Endothelial cell of umbilical vein (primary cell): ENCODE measurements around the gene CDHR5.

Experiments
- EZH2 ChIP-seq: IDR thresholded peaks from 2 replicates; pipeline ENCODE4 v1.6.1; 2012; ENCODE audit warnings: borderline replicate concordance, low read depth, mild to moderate bottlenecking, moderate library complexity, low read length, inconsistent platforms; ENCODE audit not compliant: severe bottlenecking
- POLR2A ChIP-seq: IDR thresholded peaks from 2 replicates; pipeline ENCODE4 v1.6.1; 2012; ENCODE audit warnings: low read depth, mild to moderate bottlenecking, control low read depth, low read length
- TF ChIP-seq, protein P1 (sequence below), 2 donors: IDR thresholded peaks; 1 replicate in 1 of 2; 2 replicates in 1 of 2; pipeline ENCODE4 v1.5.1; 2011; ENCODE audit warnings: low read length in 2 of 2, mild to moderate bottlenecking in 2 of 2, moderate library complexity in 2 of 2, control low read depth in 1 of 2, inconsistent platforms in 1 of 2, low read depth in 1 of 2; ENCODE audit not compliant: insufficient read depth in 1 of 2; ENCODE audit errors: extremely low read depth in 1 of 2

DNA sequence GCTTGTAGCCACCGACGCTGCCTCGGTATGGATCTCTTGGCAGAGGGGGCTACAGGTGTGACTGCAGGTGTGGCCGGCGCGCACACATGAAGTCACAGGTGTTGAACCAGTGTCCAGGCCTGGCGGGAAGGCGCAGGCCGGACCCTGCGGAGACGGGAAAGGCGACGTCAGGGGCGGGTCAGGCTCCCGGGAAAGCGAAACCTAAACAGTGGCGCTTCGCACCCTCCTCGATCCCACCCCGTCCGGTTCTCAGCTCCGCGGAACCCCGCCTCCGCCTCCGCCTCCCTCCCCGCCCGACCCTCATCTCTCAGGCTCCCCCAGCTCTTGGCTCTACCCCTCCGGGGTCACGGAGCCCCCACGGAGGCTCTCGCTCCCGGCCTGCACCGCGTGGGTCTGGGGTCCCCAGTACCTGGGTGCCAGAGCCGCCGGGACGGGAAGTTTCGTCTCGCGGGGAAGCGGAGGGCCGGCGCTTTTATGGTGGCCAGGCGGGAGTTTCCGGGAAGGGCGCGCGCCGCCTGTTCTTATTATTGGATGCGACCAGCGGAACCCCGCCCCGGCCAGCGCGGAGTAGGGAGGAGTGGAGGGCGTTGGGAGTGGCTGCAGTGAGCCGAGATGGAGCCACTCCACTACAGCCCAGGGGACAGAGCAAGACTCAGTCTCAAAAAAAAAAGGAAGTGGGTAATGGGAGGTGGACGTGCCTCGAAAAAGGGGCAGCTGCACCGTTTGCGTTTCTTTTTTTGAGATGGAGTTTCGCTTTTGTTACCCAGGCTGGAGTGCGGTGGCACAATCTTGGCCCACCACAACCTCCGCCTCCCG, 9.0 kb downstream of the CDHR5 start, which contains the start of gene IRF7:
- TF ChIP-seq EZH2 (no peak), POLR2A (peak; percentile 98)
- TF ChIP-seq, protein P1, sequence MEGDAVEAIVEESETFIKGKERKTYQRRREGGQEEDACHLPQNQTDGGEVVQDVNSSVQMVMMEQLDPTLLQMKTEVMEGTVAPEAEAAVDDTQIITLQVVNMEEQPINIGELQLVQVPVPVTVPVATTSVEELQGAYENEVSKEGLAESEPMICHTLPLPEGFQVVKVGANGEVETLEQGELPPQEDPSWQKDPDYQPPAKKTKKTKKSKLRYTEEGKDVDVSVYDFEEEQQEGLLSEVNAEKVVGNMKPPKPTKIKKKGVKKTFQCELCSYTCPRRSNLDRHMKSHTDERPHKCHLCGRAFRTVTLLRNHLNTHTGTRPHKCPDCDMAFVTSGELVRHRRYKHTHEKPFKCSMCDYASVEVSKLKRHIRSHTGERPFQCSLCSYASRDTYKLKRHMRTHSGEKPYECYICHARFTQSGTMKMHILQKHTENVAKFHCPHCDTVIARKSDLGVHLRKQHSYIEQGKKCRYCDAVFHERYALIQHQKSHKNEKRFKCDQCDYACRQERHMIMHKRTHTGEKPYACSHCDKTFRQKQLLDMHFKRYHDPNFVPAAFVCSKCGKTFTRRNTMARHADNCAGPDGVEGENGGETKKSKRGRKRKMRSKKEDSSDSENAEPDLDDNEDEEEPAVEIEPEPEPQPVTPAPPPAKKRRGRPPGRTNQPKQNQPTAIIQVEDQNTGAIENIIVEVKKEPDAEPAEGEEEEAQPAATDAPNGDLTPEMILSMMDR (IDR thresholded peaks at IDR 0.05; ENCODE audit: extremely low read depth in 1 of 2, insufficient read depth in 1 of 2, low read depth in 1 of 2, low read length in 2 of 2), result no peak
